HL-60 (cell line): Measurements from ENCODE around the gene EPN2.
"Not testable (repeated sequence)": the region's sequence is repeated elsewhere in the genome, so short reads cannot be mapped to it uniquely, and the experiment has no call there.

ENCODE experiments used
- DNase-seq, 2 experiments: peaks; one replicate each; pipeline ENCODE4 v3.0.0-alpha.2; 2010 to 2020; ENCODE audit warnings: low read depth in 1 of 2, low spot score in 1 of 2
- H3K27ac ChIP-seq: fragments of 250-450 bp; sonication (Bioruptor Pico); replicated peaks from 2 replicates; pipeline ENCODE4 v1.5.1; 2020; ENCODE audit warnings: mild to moderate bottlenecking, moderate library complexity
- H3K27me3 ChIP-seq: fragments of 250-450 bp; sonication (Bioruptor Pico); 2 replicates; pipeline ENCODE4 v1.5.1; 2021; ENCODE audit warnings: mild to moderate bottlenecking, moderate library complexity; ENCODE audit not compliant: insufficient read depth, poor library complexity, severe bottlenecking
- H3K4me3 ChIP-seq: replicated peaks from 2 replicates; pipeline ENCODE4 v1.5.1; 2011; ENCODE audit warnings: mild to moderate bottlenecking, control low read depth, low read length; ENCODE audit not compliant: insufficient read depth
- CTCF ChIP-seq: IDR thresholded peaks from one replicate; pipeline ENCODE4 v1.5.1; 2011; ENCODE audit warnings: low read length, control low read depth, inconsistent platforms; ENCODE audit not compliant: insufficient read depth
- GABPA ChIP-seq: IDR thresholded peaks from 2 replicates; pipeline ENCODE4 v1.6.1; 2012; ENCODE audit warnings: low read depth
- POLR2AphosphoS5 ChIP-seq: IDR thresholded peaks from 2 replicates; pipeline ENCODE4 v1.6.1; 2012; ENCODE audit warnings: low read depth
- SPI1 ChIP-seq: IDR thresholded peaks from 2 replicates; pipeline ENCODE4 v1.6.1; 2012; ENCODE audit warnings: low read depth, mild to moderate bottlenecking, borderline replicate concordance
- TF ChIP-seq, protein P1 (sequence below): IDR thresholded peaks from 2 replicates; pipeline ENCODE4 v1.6.1; 2012; ENCODE audit warnings: low read depth; ENCODE audit not compliant: insufficient replicate concordance

EPN2 gene

GRCh38 chr17:19226610-19227588 is 10.3 kb upstream of the EPN2 start:
- not testable (repeated sequence) for H3K4me3 ChIP-seq, H3K27ac ChIP-seq, DNase-seq, H3K27me3 ChIP-seq

GRCh38 chr17:19234676-19235075 is 2.5 kb upstream of the EPN2 start:
- H3K27me3 ChIP-seq, H3K27ac ChIP-seq, H3K4me3 ChIP-seq, DNase-seq: not testable (repeated sequence)

DNA sequence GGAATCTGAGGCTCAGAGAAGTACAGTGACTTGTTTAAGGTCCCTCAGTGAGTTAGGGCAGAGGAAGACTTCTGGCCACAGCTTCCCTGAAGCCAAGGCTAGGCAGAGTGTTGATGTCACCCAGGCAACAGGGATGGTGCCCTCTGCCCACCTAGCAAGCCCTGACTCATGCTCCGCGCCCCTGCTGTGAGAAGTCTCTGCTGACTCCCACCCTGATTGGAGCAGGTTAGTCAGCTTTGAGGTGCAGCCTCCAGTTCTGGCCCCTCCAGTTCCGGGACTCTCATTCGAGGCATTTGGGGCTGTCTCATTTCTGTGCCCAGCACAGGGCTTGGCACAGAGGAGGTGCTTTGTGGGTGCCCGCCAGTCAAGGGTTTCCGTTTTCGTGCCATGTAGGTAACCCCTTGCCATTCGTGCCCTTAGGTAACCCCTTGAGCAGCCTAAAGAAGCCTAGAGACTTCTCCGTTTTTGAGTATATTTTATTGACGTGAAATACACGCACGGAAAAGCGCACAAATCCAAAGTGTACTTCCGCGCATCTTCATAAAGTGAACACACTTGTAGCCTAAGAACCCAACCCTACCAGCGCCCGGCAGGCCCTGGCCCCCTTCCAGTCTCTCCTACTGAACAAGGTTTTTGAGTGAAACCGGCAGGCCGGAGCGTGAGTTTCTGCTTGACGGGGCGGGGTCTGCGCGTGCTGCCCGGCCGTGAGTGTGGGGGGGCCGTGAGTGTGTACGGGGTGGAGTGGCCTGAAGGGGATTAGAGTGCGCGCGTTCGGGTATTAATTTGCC is 621 bp upstream of the EPN2 start:
- DNase-seq, H3K27ac ChIP-seq, H3K27me3 ChIP-seq, H3K4me3 ChIP-seq: not testable (repeated sequence)

DNA sequence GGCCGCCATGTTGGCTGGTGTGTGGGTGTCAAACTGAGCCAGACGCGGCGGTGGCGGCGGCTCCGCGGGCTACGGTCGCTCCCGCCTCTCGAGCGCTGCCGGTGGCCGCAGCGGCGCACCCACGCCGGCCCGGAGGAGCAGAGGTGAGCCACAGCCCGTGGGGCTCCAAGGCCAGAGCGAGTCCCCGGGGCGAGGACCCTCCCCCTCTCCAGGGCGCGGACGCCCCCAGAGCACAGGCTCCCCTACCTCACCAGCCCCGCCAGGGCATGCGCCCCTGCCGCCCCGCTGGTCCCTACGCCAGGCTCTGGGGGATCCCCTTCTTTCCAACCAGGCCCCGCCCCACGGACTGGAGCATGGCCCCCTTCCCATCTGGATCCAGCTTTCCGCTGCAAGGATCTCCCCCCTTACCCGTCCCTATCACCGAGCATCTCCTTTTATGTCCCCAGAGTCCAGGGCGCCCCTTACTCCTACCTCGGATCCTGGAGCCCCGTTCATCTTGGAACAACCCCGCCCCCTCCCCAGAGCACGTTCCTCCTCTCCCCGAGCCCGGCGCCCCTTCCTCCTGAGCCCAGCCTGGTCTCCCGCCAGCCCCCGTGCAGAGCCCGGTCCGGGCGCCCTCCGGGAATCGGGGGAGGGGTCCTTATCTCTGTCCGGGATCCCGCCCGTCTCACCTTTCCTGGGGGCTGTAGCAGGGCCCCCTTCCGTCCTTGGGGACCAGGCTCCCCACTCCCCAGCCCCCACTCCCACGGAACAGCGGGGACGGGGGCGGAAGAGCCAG is 412 bp downstream of the EPN2 start:
- DNase-seq = no peak
- Histone ChIP-seq H3K27me3 (peaks cover 2% of the 10 kb centered on the region), H3K4me3 (peak overlapping the region; percentile 72), H3K27ac (no peak overlapping the region)
- TF ChIP-seq, protein P1, sequence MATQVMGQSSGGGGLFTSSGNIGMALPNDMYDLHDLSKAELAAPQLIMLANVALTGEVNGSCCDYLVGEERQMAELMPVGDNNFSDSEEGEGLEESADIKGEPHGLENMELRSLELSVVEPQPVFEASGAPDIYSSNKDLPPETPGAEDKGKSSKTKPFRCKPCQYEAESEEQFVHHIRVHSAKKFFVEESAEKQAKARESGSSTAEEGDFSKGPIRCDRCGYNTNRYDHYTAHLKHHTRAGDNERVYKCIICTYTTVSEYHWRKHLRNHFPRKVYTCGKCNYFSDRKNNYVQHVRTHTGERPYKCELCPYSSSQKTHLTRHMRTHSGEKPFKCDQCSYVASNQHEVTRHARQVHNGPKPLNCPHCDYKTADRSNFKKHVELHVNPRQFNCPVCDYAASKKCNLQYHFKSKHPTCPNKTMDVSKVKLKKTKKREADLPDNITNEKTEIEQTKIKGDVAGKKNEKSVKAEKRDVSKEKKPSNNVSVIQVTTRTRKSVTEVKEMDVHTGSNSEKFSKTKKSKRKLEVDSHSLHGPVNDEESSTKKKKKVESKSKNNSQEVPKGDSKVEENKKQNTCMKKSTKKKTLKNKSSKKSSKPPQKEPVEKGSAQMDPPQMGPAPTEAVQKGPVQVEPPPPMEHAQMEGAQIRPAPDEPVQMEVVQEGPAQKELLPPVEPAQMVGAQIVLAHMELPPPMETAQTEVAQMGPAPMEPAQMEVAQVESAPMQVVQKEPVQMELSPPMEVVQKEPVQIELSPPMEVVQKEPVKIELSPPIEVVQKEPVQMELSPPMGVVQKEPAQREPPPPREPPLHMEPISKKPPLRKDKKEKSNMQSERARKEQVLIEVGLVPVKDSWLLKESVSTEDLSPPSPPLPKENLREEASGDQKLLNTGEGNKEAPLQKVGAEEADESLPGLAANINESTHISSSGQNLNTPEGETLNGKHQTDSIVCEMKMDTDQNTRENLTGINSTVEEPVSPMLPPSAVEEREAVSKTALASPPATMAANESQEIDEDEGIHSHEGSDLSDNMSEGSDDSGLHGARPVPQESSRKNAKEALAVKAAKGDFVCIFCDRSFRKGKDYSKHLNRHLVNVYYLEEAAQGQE = no peak
- no peak for TF ChIP-seq POLR2AphosphoS5
- TF ChIP-seq GABPA = no peak
- TF ChIP-seq CTCF = no peak

- no peak for DNase-seq
- Histone ChIP-seq H3K4me3 (peak overlapping the region; percentile 72), H3K27me3 (peaks cover 2% of the 10 kb centered on the region), H3K27ac (no peak overlapping the region)
- no peak for TF ChIP-seq GABPA
- TF ChIP-seq SPI1 = no peak
- TF ChIP-seq POLR2AphosphoS5 = no peak
- TF ChIP-seq, protein P1 = no peak
- TF ChIP-seq CTCF = no peak
Observed at GRCh38 chr17:19238167-19238505, 970 bp downstream of the EPN2 start.
